Transverse colon (tissue), 4 donors: ENCODE results near the gene REG4. TPM values are rescaled to one million over a fixed set of nuclear protein-coding genes. Genes with fewer than 3 reads are reported as not detected.
"Not testable (repeated sequence)": the region's sequence is repeated elsewhere in the genome, so short reads cannot be mapped to it uniquely, and the experiment has no call there.

Experiments
- DNase-seq: peaks from one replicate; pipeline ENCODE4 v3.0.0-alpha.2; 2019
- H3K27ac ChIP-seq, 4 donors: fragments of 200-600 bp; sonication (generic); 2 replicates each; pipeline ENCODE4 v1.5.1; 2016 to 2018; ENCODE audit warnings: inconsistent platforms in 4 of 4
- H3K27me3 ChIP-seq: fragments of 200-600 bp; sonication (generic); 2 replicates; pipeline ENCODE4 v1.5.1; 2017; ENCODE audit warnings: inconsistent platforms
- H3K36me3 ChIP-seq, 4 donors: fragments of 200-600 bp; sonication (generic); 2 replicates each; pipeline ENCODE4 v1.5.1; 2017 to 2019; ENCODE audit warnings: inconsistent platforms in 4 of 4
- H3K4me1 ChIP-seq, 4 donors: fragments of 200-600 bp; sonication (generic); 2 replicates each; pipeline ENCODE4 v1.5.1; 2017 to 2020; ENCODE audit warnings: inconsistent platforms in 4 of 4
- H3K4me3 ChIP-seq, 4 donors: fragments of 200-600 bp; sonication (generic); 1 replicate in 1 of 4; 2 replicates in 3 of 4; pipeline versions ENCODE4 v1.5.1 to v1.6.1; 2017 to 2019; ENCODE audit warnings: inconsistent platforms in 4 of 4
- H3K9me3 ChIP-seq, 2 donors: fragments of 200-600 bp; sonication (generic); 2 replicates each; pipeline ENCODE4 v1.5.1; 2017 to 2019; ENCODE audit warnings: inconsistent platforms in 2 of 2
- EP300 ChIP-seq: sonication (generic); formaldehyde crosslinking; IDR thresholded peaks from one replicate; pipeline ENCODE4 v1.6.1; 2017; ENCODE audit warnings: antibody characterized with exemption, low read depth
- POLR2A ChIP-seq: fragments of 450-650 bp; IDR thresholded peaks from one replicate; pipeline ENCODE4 v1.6.1; 2016; ENCODE audit warnings: antibody characterized with exemption, mild to moderate bottlenecking, moderate library complexity
- POLR2AphosphoS5 ChIP-seq, 3 donors: sonication (generic); formaldehyde crosslinking; IDR thresholded peaks; one replicate each; pipeline ENCODE4 v1.6.1; 2016; ENCODE audit warnings: antibody characterized with exemption in 3 of 3
- WGBS, 2 donors: methylation state at CpG; one replicate each; pipeline ENCODE4 v1.1.5; 2018; ENCODE audit warnings: low coverage in 1 of 2; 5-methylcytosine and 5-hydroxymethylcytosine counted together
- in situ Hi-C, 4 donors: fragments of 200-750 bp; cut with MboI; loops; one replicate each; pipeline versions ENCODE4 v1.15.0 to v1.15.1; 2017; ENCODE audit warnings: low sequenced_read_pairs in 3 of 4, low pct_ligation_motif_present in 1 of 4, low pct_unique_long_range_greater_than_20kb in 1 of 4
- intact Hi-C: fragments of 100-400 bp; cut with DNase I; formaldehyde crosslinking; loops from one replicate; pipeline ENCODE4 v1.15.1; 2023; ENCODE audit warnings: low total_unique reads
- total RNA-seq, 4 donors: library from RNA; depleted of rRNA; stranded (reverse); fragments of >200 nt; gene quantifications; one replicate each; pipeline ENCODE4 v1.1.0, GENCODE V29; 2016
- TF ChIP-seq, protein P1 (sequence below), 5 experiments: fragments of 200-600 bp in 3 of 5; fragments of 450-650 bp in 2 of 5; sonication (generic) in 3 of 5; IDR thresholded peaks; 1 replicate in 2 of 5; 2 replicates in 3 of 5; pipeline ENCODE4 v1.5.1; 2016 to 2017; ENCODE audit warnings: antibody characterized with exemption in 5 of 5, inconsistent platforms in 3 of 5, mild to moderate bottlenecking in 2 of 5, moderate library complexity in 1 of 5

The REG4 gene
- total RNA-seq, 4 donors from 2014 or later = 0.48 to 11.9 (median 3.2) TPM; not detected in 1

DNA sequence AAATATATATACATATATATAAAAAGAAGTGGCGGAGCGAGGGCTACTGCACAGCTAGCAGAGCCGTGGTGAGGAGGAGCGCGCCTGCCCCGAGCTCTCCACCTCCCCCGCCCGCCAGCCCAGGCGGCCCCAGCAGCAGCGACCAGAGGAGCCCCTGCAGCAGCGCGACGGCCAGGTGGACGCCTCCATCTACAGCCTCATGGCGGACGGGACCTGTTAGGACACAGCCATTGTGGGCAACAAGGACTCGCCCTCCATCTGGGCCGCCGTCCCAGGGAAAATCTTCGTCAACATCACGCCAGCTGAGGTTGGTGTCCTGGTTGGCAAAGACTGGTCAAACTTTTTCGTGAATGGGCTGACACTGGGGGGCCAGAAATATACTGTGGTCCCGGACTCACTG lies 41.9 kb upstream of the REG4 start:
- intact Hi-C loops (no loop called here), in situ Hi-C loops (loop anchor here in 1 of 4 donors (25.0 kb wide), 1 partner anchor 116 kb away; no protein-coding TSS in a partner anchor)
- H3K4me3 ChIP-seq = no peak overlapping the region
- H3K4me1 ChIP-seq = no peaks in the 10 kb centered on the region
- H3K9me3 ChIP-seq = no peaks in the 10 kb centered on the region
- H3K27me3 ChIP-seq = no peaks in the 10 kb centered on the region
- H3K36me3 ChIP-seq = no peaks in the 10 kb centered on the region
- no peak overlapping the region for H3K27ac ChIP-seq
- TF ChIP-seq EP300 (no peak), POLR2AphosphoS5 (IDR thresholded peaks at IDR 0.05) (no peak), POLR2A (no peak)
- TF ChIP-seq, protein P1, sequence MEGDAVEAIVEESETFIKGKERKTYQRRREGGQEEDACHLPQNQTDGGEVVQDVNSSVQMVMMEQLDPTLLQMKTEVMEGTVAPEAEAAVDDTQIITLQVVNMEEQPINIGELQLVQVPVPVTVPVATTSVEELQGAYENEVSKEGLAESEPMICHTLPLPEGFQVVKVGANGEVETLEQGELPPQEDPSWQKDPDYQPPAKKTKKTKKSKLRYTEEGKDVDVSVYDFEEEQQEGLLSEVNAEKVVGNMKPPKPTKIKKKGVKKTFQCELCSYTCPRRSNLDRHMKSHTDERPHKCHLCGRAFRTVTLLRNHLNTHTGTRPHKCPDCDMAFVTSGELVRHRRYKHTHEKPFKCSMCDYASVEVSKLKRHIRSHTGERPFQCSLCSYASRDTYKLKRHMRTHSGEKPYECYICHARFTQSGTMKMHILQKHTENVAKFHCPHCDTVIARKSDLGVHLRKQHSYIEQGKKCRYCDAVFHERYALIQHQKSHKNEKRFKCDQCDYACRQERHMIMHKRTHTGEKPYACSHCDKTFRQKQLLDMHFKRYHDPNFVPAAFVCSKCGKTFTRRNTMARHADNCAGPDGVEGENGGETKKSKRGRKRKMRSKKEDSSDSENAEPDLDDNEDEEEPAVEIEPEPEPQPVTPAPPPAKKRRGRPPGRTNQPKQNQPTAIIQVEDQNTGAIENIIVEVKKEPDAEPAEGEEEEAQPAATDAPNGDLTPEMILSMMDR (IDR thresholded peaks at IDR 0.05) = no peak
- WGBS, 2 donors = 99% methylated on average over 23 of the region's 23 CpGs; no CpG with 5 or more reads in 1 of the 2 donors
- no peak for DNase-seq

DNA sequence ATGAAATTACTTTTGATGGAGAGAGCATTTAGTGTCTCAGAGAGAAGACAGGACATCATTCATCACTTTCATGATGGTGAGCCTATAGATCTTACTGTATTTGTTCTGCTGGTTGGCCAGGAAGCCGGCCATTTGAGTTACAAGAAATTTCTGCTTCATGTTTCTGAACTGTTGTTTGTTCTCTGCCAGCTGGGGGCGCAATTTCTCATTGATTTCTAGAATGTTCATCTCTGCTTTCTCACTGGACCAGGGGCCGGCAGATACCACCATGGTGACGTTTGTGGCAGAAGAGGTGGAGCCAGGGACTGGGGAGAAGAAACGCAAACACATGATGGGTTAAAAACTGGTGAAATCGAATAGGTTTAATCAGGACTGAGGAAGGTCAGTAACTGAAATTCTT lies 32.9 kb upstream of the REG4 start:
- H3K36me3 ChIP-seq, intact Hi-C loops, H3K4me1 ChIP-seq, H3K27me3 ChIP-seq, H3K27ac ChIP-seq, DNase-seq, H3K4me3 ChIP-seq, in situ Hi-C loops, H3K9me3 ChIP-seq: not testable (repeated sequence)
- WGBS, 2 donors = 78 to 82% methylated on average over 5 to 6 of the region's 6 CpGs

DNA sequence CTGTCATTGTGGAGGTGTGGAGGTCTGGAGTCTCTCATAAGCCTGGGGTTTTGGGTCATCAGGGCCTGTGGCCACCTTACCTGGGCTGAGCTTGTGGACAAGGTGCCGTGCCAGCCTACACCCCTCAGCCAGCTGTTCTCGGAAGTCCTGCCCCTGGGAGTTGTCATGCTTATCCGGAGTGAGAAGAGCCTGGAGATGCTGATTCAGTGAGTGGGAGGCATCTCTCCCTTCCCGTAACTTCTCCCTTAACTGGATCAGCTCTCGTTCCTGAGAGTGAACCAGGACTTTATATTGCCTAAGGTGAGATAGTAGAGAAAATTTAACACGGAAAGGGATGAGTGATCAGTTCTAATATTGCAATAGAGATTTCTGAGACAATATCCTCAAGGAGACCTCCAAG lies 30.0 kb upstream of the REG4 start:
- Histone ChIP-seq H3K4me3 (no peak overlapping the region), H3K27me3 (no peaks in the 10 kb centered on the region), H3K27ac (no peak overlapping the region), H3K4me1 (no peaks in the 10 kb centered on the region), H3K36me3 (no peaks in the 10 kb centered on the region), H3K9me3 (no peaks in the 10 kb centered on the region)
- no peak for DNase-seq
- TF ChIP-seq POLR2AphosphoS5 (IDR thresholded peaks at IDR 0.05) (no peak), EP300 (no peak), POLR2A (no peak)
- TF ChIP-seq, protein P1 (IDR thresholded peaks at IDR 0.05) = no peak
- in situ Hi-C loops (no loop called here), intact Hi-C loops (no loop called here)
- 80 to 96% methylated on average over 1 to 6 of the region's 6 CpGs for WGBS, 2 donors

DNA sequence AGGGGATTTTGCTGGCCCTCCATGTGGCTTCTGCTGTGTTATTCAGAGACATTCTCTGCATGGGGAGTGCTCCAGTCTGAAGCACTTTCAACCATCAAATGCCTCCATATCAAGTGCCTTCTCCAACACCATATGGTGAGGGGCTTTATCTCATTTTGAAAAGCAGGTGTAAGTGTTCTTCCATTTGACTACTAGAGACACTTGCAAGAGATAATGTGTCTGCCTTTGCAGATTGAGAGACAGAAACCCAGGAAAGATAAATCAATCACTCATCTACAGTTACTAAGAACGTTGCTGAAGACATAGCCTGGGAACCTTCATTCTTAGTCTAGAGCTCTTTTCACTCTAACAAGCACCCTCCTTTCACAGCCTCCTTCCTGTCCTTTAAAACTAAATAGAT lies 29.5 kb upstream of the REG4 start:
- Histone ChIP-seq H3K27ac (no peak overlapping the region), H3K36me3 (no peaks in the 10 kb centered on the region), H3K27me3 (no peaks in the 10 kb centered on the region), H3K4me3 (no peak overlapping the region), H3K4me1 (no peaks in the 10 kb centered on the region), H3K9me3 (no peaks in the 10 kb centered on the region)
- in situ Hi-C loops (no loop called here), intact Hi-C loops (no loop called here)
- WGBS, 2 donors = 67% methylated on average over 1 of the region's 1 CpG; no CpG with 5 or more reads in 1 of the 2 donors
- DNase-seq = no peak
- TF ChIP-seq POLR2A (no peak), EP300 (no peak)

DNA sequence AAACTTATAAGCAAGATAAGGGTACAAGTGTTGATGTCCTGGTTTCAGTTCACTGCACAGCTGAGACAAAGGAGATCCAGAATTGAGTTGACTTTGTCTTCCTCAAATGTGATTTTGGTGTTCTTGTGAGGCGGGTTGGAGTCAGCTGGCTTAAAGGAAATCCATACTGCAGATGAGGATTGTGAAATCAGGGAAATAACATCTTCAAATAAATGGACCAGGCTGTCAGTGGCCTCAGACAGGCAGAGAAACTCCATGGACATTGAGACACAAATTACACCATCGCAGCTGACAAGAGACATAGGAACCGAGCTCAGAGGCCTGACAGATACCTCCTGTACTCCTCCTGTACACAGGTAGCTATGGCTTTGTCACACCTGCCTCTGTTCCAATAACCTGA lies 27.0 kb upstream of the REG4 start:
- in situ Hi-C loops (no loop called here), intact Hi-C loops (no loop called here)
- no peak for TF ChIP-seq EP300
- no peak for TF ChIP-seq POLR2AphosphoS5 (IDR thresholded peaks at IDR 0.05)
- TF ChIP-seq POLR2A = no peak
- TF ChIP-seq, protein P1 (IDR thresholded peaks at IDR 0.05) = no peak
- WGBS, 2 donors = 67 to 90% methylated on average over 2 to 3 of the region's 3 CpGs
- DNase-seq = no peak
- Histone ChIP-seq H3K27ac (no peak overlapping the region), H3K27me3 (no peaks in the 10 kb centered on the region), H3K36me3 (no peaks in the 10 kb centered on the region), H3K9me3 (no peaks in the 10 kb centered on the region), H3K4me3 (no peak overlapping the region), H3K4me1 (no peaks in the 10 kb centered on the region)
